ENCODE data around the gene WDFY2.

GRCh38 chr13:51756651-51757050, 172.4 kb downstream of the WDFY2 start:
- no peak for TF ChIP-seq PKNOX1 (IDR thresholded peaks at IDR 0.05)
- TF ChIP-seq TARDBP (IDR thresholded peaks at IDR 0.05), result no peak
- TF ChIP-seq FOXA1 (IDR thresholded peaks at IDR 0.05), result no peak
- TF ChIP-seq LEF1 (IDR thresholded peaks at IDR 0.05; ENCODE audit: borderline replicate concordance), result no peak
